ENCODE data around the gene RCAN1. TPM values are rescaled to one million over a fixed set of nuclear protein-coding genes. Genes with fewer than 3 reads are reported as not detected.

RCAN1 gene
- total and polyA plus RNA-seq, 2 of the 8 experiments (the other 6 are each of a cell fraction or from before 2014, with no cell fraction given), result 1.7 to 6.4 TPM

DNA sequence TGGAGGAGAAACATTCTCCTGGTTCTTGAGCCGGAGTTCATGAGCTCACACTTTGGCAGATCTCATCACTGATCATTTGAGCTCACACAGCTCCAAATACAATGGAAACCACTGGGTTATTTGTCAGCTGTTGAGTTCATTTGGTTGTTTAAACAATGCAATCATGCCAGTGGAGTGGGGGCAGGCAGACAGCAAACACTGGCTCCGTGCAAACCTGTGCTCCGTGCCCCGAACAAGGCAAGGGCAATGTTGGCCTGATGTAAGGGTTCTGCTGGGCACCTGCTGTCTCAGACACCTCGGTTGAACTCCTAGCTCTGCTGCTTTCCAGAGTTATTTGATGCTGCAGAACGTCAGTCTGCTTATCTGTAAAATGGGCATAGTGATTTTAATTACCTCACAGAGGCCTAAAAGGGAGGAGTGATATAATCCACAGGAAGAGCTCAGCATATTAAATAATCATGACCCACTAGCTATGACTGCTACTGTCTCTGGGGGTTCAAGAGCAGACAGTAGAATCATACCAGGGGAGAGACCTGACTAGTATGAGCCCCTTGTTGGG lies 33.9 kb upstream of the RCAN1 start (continued):
- TF ChIP-seq CHD7 (IDR thresholded peaks at IDR 0.05; ENCODE audit: insufficient replicate concordance, low read length) (no peak), GTF2F1 (IDR thresholded peaks at IDR 0.05; ENCODE audit: borderline replicate concordance, low read depth, low read length) (no peak), ATF3 (IDR thresholded peaks at IDR 0.05; ENCODE audit: insufficient read depth, low read depth, low read length) (no peak), ASH2L (IDR thresholded peaks at IDR 0.05; ENCODE audit: low read length) (no peak), CREB1 (IDR thresholded peaks at IDR 0.05) (no peak), POLR2AphosphoS5 (IDR thresholded peaks at IDR 0.05; ENCODE audit: low read depth, low read length) (no peak), JUN (IDR thresholded peaks at IDR 0.05; ENCODE audit: low read depth, low read length) (no peak), EP300 (IDR thresholded peaks at IDR 0.05; ENCODE audit: borderline replicate concordance in 1 of 2, low read depth in 2 of 2, low read length in 2 of 2) (no peak), E2F6 (IDR thresholded peaks at IDR 0.05) (no peak), JUND (IDR thresholded peaks at IDR 0.05; ENCODE audit: low read length) (no peak), SP1 (IDR thresholded peaks at IDR 0.05; ENCODE audit: low read depth, low read length) (no peak)
